GM12878 (cell line): ENCODE results near the gene SEPSECS.

Source experiments
- ESRRA ChIP-seq: IDR thresholded peaks from 2 replicates; pipeline ENCODE4 v1.6.1; 2012; ENCODE audit warnings: mild to moderate bottlenecking, low read length, improper control_type of control experiment
- EZH2 ChIP-seq: IDR thresholded peaks from 2 replicates; pipeline ENCODE4 v1.6.1; 2012; ENCODE audit warnings: low read depth, mild to moderate bottlenecking, control low read depth, inconsistent platforms, low read length, borderline replicate concordance; ENCODE audit not compliant: control insufficient read depth
- MEF2B ChIP-seq: fragments of 450-650 bp; IDR thresholded peaks from 2 replicates; pipeline ENCODE4 v1.6.1; 2018; ENCODE audit warnings: mild to moderate bottlenecking, moderate library complexity; ENCODE audit not compliant: partially characterized antibody, poor library complexity, severe bottlenecking
- SIN3A ChIP-seq: IDR thresholded peaks from 2 replicates; pipeline ENCODE4 v1.6.1; 2012; ENCODE audit warnings: low read depth, low read length, improper control_type of control experiment
- TAF1 ChIP-seq: IDR thresholded peaks from 2 replicates; pipeline ENCODE4 v1.6.1; 2011; ENCODE audit warnings: mild to moderate bottlenecking, low read depth, low read length, borderline replicate concordance
- TF ChIP-seq, protein P1 (sequence below), 3 experiments: IDR thresholded peaks in 2 of 3; conservative IDR thresholded peaks in 1 of 3; 2 replicates each; pipeline ENCODE4 v1.5.1; 2011; ENCODE audit warnings: low read depth in 3 of 3, low read length in 3 of 3, mild to moderate bottlenecking in 3 of 3, control low read depth in 2 of 3, moderate library complexity in 2 of 3, inconsistent platforms in 1 of 3, mixed read lengths in 1 of 3; ENCODE audit not compliant: control insufficient read depth in 2 of 3, insufficient read depth in 1 of 3; ENCODE audit errors: extremely low read depth in 1 of 3
- TF ChIP-seq, protein P2 (sequence below): IDR thresholded peaks from 2 replicates; pipeline ENCODE4 v1.6.1; 2012; ENCODE audit warnings: low read length, inconsistent platforms

- TF ChIP-seq TAF1 (no peak), ESRRA (no peak), MEF2B (no peak), EZH2 (no peak), SIN3A (no peak)
- TF ChIP-seq, protein P1, sequence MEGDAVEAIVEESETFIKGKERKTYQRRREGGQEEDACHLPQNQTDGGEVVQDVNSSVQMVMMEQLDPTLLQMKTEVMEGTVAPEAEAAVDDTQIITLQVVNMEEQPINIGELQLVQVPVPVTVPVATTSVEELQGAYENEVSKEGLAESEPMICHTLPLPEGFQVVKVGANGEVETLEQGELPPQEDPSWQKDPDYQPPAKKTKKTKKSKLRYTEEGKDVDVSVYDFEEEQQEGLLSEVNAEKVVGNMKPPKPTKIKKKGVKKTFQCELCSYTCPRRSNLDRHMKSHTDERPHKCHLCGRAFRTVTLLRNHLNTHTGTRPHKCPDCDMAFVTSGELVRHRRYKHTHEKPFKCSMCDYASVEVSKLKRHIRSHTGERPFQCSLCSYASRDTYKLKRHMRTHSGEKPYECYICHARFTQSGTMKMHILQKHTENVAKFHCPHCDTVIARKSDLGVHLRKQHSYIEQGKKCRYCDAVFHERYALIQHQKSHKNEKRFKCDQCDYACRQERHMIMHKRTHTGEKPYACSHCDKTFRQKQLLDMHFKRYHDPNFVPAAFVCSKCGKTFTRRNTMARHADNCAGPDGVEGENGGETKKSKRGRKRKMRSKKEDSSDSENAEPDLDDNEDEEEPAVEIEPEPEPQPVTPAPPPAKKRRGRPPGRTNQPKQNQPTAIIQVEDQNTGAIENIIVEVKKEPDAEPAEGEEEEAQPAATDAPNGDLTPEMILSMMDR (IDR thresholded peaks at IDR 0.05 in 2 of 3, conservative IDR thresholded peaks at IDR 0.05 in 1 of 3; ENCODE audit: control insufficient read depth in 2 of 3, extremely low read depth in 1 of 3, insufficient read depth in 1 of 3, low read depth in 3 of 3, low read length in 3 of 3) = no peak
- TF ChIP-seq, protein P2, sequence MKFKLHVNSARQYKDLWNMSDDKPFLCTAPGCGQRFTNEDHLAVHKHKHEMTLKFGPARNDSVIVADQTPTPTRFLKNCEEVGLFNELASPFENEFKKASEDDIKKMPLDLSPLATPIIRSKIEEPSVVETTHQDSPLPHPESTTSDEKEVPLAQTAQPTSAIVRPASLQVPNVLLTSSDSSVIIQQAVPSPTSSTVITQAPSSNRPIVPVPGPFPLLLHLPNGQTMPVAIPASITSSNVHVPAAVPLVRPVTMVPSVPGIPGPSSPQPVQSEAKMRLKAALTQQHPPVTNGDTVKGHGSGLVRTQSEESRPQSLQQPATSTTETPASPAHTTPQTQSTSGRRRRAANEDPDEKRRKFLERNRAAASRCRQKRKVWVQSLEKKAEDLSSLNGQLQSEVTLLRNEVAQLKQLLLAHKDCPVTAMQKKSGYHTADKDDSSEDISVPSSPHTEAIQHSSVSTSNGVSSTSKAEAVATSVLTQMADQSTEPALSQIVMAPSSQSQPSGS = no peak
Observed at GRCh38 chr4:25104591-25104990, 55.7 kb downstream of the SEPSECS start.
